GM18519 (cell line): ENCODE results near the gene GABPB1.

Experiments used
- ATAC-seq: cut with Tn5 transposase; IDR thresholded peaks from one replicate; pipeline ENCODE4 v1.9.1; 2021; ENCODE audit warnings: mild to moderate bottlenecking, moderate library complexity; ENCODE audit not compliant: unreplicated experiment, low FRiP score

The GABPB1 gene

GRCh38 chr15:50281427-50281826 lies 73.6 kb downstream of the GABPB1 start:
- ATAC-seq = no peak

DNA sequence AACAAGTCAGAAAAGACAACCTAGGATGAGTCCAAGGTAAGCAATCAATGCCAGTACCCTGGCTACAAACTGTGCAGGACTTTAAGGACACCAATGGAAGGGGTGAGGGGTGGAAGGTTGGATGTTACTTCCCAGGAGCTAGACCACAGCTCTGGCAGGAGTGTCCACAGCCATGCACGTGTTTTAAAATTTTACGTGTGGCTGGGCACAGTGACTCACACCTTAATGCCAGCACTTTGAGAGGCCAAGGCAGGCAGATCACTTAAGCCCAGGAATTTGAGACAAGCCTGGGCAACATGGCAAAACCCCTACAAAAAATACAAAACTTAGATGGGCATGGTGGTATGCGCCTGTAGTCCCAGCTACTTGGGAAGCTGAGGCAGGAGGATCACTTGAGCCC lies 74.7 kb downstream of the GABPB1 start:
- ATAC-seq = no peak

DNA sequence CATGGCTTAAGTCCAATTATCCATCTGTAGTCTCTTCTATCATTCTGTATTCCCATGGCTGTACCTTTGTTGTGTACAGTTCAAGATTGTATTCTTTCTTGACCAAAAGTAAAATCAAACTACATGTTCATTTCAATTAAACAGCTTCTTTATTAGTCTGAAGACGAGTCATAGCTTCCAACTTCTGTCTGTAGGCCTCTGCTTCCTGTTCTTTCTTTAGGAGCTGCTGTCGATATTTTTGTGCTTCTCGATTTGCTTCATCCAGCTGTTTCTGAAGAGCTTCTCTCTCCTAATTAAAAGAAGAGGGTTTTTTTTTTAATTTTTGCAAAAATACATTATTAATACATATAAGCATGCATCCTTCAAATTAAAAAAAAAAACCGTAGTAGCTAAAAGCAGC lies 76.5 kb downstream of the GABPB1 start:
- ATAC-seq = no peak

DNA sequence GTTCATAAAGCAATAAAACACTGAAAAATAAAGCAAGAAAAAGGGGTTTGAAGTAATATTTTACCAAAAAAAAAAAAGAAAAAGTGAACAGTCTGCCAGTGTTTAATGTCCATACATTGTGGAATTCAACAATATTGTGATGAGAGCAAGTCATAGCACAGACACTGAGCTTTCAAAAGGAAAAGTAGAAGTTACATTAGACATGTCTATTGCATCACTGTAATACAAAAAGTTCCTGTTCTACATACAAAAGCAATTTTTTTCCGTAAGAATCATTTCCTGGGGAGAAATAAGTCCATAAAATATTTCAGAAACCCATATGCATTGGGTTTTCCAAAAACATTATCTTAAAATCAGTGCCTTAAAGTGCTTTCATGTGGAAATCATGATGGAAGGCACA lies 77.6 kb downstream of the GABPB1 start:
- ATAC-seq = no peak

DNA sequence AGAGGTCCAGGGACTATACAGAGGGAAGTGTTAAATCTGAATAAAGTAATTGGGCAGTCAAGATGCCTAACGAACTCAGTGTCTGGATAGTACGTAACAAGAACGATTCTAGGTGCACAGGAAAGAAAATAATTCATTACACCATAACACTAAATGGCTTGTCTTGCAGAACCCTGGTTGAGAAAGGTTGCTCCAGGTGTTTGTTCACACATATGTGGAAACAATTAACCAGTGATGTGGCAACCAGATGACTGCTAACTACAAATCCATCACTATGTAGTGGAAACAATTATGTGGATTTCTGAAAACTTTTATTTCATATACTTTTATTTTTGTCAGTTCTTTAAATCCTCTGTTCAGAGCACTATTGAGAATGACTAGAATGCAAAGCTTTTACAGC lies 79.1 kb downstream of the GABPB1 start:
- ATAC-seq = no peak

DNA sequence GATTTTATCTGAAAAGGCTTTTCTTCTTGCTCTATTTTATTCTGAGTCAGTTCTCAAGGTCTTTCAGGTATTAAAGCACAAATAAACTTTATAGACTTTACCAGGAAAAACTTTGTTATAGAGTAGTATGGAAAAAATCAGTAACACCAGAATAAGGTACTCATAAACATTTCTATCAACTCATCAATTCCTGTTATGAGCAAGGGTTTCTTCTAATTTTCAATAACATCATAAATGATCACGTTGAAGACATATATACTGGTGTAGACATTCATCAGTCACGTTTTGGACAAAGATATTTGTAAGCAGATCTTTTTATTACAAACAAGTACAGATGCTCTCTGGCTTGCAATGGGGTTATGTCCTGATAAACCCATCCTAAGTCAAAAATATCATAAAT lies 79.9 kb downstream of the GABPB1 start:
- ATAC-seq = no peak

DNA sequence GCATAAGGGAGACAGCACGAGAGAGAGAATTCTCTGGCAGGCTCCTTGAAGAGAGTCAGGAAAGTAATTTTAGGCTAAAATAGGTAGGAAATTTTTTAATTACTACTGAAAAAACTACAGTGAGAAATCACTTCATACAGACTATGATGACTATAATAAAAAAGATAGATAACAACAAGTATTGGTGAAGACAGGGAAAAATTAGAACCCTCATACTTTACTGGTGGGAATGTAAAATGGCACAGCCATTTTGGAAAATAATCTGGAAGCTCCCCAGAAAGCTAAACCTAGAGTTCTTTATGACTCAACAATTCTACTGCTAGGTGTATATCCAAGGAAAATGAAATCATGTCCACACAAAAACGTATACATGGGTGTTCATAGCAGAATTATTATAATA lies 87.4 kb downstream of the GABPB1 start:
- ATAC-seq = no peak

DNA sequence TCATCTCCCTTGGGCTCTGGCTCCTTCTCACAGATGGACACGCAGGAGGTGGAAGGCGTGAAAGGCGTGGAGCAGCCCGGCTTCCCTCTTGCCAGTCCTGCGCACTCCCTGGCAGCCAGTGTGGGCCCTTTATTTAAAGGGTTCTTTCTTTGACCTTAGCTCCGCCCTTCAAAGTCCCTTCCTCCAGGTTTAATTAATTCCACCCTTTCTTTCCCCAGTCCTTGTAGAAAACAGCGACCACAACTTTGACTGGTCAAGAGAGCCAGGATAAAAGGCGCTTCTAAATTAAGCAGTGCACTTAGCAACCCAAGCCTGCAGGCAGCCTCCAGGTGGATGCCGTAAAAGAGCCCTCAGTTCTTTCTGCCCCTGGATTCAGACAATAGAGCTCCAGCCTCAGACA lies 89.4 kb downstream of the GABPB1 start, which contains the start of gene HDC:
Gene HDC (minus strand): TSS at position 107 of the 400 bp plus-strand sequence. CDS start 103 bp downstream, at position 4.
- ATAC-seq = no peak

- ATAC-seq = no peak
These were observed 92.5 kb downstream of the GABPB1 start for GRCh38 chr15:50262533-50262932.

DNA sequence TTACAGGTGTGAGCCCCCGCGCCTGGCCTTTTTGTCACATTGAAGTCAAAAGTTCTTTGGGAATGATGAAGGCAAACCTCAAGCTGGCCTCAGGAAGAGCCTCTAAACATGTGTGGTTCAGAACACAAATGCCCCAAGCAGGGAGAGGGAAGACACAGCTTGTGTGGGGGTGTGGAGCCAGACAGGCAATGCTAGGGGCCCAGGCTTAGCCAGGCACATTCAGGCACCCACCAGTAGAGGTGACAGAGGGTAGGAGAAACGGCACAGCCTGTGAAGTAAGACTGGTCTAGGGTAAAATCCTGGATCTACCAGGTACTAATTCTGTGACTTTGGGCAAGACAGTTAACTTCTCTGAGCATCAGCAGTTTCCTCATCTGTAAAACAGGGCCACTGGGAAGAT lies 93.0 kb downstream of the GABPB1 start:
- ATAC-seq = no peak

GRCh38 chr15:50260969-50261496 lies 94.0 kb downstream of the GABPB1 start:
- ATAC-seq = no peak

DNA sequence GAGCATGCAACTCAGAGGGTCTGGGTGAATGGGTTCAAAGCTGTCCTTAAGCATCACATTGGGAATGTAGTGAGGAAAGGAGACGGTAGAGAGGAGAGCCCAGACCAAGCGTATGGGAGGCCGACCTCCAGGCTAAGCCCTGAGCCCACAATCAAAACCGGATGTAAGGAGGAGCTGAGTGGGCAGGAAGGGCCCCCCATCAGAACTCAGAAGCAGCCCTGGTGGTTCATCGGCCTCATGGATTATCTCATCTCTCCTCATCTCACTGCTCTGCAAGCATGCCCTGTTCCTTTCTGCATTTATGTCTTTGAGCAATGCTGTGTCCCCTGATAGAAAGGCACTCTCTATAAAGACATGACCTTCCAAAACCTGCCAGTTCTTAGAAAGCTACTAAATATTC lies 95.7 kb downstream of the GABPB1 start:
- no peak for ATAC-seq

DNA sequence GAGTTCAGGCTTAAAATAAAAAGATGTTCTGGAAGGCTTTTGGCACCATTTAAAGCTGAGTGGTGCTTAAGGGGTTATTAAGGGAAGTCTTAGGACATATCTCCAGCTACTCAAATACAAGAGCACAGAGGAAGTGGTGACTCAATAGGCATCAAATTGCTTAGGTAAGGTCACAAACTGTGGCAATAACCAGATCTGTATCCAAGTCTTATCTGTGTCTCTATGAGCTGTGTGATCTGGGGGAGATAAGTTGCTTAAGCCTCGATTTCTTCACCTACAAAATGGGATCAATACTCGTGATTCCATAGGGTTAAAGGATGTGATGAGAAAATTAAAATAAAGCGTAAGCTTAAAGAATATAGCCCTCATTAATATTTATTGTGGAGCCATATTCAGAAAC lies 97.1 kb downstream of the GABPB1 start:
- ATAC-seq = no peak

DNA sequence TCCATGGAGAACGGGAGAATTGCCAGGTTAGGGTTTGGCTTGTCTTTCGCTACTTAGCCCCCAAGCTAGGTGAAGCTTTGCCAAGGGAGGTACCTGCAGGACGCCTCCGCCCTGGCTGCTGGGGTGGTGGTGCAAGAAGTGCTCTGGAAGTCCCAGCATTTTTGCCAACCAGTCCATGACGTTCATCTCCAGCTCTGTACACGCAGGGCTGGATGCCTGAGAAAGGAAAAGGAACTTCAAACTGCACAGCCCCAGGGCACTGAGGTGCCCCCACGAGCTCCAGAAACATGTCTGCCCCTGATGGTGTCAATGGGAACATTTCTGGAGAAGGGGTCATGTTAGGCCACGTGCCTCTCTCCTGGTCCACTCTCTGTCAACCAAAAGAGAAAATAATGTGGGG lies 97.7 kb downstream of the GABPB1 start:
- ATAC-seq = no peak

DNA sequence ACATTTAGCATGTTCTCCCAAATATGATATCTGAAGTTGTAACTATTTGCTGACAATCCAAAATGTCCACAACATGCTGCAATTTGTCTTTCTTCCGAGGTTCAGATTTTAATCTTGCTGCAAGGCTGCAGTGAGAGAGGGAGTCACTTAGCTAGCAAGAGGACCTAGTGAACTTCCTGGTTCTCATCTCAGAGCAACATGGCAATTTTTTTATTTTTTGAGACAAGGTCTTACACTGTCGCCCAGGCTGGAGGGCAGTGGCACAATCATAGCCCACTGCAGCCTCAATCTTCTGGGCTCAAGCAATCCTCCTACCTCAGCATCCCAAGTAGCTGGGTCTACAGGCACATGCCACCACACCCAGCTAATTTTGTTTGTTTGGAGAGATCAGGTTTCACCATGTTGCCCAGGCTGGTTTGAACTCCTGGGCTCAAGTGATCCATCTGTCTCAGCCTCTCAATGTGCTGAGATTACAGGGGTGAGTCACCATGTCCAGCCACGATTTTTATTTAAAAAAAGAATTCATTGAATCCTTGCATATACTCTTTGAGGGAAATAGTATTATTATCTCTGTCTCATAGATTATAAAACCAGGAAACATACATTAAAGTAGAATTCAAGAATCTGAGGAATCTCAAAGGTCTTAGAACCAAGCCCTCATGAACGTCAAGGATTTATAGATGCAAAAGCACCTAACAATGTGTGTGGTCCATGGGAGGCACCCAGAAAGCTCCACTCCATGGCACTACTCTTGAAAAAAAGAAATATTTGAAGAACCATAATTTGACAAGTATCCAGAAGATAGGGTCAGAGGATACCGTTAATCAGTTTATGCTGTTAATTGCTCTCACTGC lies 98.6 kb downstream of the GABPB1 start:
- no peak for ATAC-seq

DNA sequence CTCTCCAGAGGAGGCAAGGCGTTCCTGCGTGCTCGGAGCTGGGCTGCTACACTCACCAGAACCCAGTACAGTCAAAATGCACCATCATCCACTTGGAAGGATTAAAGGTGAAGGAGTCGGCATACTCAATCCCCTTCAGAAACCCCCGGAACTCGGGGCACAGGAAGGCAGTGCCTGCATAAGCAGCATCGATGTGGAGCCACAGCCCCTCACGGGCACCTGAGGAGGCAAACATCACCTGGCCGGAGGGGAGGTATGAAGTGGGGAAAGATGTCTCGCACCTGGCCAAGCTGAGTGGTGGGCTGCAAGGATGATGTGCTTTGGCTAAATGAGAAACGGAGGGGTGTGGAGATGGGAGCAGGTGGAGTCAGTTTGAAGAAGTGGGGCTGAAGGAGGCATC lies 102.4 kb downstream of the GABPB1 start:
- no peak for ATAC-seq

GRCh38 chr15:50251638-50252182 lies 103.3 kb downstream of the GABPB1 start:
- no peak for ATAC-seq

GRCh38 chr15:50250760-50251394 lies 104.1 kb downstream of the GABPB1 start:
- no peak for ATAC-seq

DNA sequence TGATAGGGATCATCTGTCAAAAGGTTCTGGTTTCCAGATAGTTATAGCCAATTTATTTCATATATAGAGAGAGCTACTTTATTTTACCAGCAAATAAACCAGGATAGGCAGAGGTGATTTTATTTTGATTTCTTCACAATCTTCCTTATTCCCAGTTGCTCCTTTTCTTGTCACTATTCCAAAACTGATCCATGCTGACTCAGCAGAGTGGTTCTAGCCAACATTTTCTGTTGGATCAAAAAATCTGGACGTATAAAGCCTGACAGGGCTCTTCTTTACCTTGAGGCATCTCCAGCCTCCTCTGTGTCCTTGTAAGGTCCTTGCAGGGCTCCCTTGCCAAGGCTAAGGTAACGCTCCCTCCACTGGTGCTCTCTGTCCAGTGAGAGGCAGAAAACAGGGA lies 105.3 kb downstream of the GABPB1 start:
- ATAC-seq = no peak

DNA sequence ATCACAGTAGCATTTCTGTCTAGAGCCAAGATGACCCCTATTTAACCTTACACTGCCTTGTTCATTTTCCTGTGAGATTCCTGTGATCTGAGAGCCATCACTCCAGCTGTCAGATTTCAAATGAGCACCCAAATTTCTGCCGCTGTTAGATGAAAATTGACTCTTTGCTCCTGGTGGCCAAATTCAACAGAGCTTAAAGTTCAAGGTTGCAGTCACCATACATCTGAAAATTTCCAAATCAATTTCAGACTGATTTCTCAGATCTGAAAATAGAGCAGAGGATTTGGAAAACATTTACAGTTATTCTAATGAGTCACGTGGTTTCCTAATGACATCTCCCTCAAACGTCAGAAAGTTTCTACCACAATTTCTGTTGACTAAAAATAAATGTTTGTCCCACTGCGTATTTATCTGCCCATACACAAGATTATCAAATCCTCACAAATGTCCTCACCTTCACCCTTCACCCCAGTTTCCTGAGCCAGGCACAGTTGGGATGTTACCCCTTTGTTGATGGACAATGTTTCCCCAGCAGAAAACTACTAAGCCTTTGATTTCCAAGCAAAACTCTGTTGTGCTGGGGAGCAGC lies 105.9 kb downstream of the GABPB1 start:
- ATAC-seq = no peak
